GM12875 (cell line): ENCODE results near the gene PFDN5.
A peak's percentile ranks its signal among the peaks of the same experiment; 100 is the strongest.

Experiments
- H3K4me3 ChIP-seq: one replicate; pipeline ENCODE4 v1.5.1; 2011; ENCODE audit warnings: low read depth, low read length, control low read depth
- TF ChIP-seq, protein P1 (sequence below): IDR thresholded peaks from 2 replicates; pipeline ENCODE4 v1.5.1; 2011; ENCODE audit warnings: low read depth, mild to moderate bottlenecking, control low read depth, inconsistent platforms, low read length, moderate library complexity, borderline replicate concordance; ENCODE audit not compliant: insufficient read depth

The PFDN5 gene

DNA sequence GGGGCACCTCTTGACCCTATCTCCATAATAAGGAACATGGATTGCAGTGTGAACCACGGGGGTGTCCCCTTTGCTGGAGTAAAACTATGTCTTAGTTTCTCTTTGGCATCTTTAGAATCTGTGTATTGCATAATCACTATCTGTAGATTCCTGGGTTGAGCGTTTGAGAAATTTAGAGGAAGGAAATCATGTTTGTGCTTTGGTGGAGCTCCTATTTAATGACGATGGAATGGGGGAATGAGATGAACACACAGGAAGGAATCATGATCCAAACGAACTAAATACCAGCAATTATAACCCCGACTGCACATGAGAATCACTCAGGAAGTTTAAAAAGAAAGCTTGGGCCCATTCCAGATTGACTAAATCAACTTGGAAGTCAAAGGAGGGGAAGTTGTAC lies 2.8 kb downstream of the PFDN5 start:
- TF ChIP-seq, protein P1, sequence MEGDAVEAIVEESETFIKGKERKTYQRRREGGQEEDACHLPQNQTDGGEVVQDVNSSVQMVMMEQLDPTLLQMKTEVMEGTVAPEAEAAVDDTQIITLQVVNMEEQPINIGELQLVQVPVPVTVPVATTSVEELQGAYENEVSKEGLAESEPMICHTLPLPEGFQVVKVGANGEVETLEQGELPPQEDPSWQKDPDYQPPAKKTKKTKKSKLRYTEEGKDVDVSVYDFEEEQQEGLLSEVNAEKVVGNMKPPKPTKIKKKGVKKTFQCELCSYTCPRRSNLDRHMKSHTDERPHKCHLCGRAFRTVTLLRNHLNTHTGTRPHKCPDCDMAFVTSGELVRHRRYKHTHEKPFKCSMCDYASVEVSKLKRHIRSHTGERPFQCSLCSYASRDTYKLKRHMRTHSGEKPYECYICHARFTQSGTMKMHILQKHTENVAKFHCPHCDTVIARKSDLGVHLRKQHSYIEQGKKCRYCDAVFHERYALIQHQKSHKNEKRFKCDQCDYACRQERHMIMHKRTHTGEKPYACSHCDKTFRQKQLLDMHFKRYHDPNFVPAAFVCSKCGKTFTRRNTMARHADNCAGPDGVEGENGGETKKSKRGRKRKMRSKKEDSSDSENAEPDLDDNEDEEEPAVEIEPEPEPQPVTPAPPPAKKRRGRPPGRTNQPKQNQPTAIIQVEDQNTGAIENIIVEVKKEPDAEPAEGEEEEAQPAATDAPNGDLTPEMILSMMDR, result no peak
- no peak overlapping the region for H3K4me3 ChIP-seq

DNA sequence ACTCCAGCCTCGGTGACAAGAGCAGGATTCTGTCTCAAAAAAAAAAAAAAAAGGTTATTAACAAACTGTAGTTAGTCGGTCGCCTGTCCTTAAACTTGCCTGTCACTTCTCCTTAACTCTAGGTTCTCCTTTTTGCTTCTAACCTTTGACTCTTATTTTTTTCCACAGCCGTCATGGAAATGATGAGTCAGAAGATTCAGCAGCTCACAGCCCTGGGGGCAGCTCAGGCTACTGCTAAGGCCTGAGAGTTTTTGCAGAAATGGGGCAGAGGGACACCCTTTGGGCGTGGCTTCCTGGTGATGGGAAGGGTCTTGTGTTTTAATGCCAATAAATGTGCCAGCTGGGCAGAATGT lies 3.7 kb downstream of the PFDN5 start:
- peak overlapping the region; percentile 95 for H3K4me3 ChIP-seq
- TF ChIP-seq, protein P1, result no peak

DNA sequence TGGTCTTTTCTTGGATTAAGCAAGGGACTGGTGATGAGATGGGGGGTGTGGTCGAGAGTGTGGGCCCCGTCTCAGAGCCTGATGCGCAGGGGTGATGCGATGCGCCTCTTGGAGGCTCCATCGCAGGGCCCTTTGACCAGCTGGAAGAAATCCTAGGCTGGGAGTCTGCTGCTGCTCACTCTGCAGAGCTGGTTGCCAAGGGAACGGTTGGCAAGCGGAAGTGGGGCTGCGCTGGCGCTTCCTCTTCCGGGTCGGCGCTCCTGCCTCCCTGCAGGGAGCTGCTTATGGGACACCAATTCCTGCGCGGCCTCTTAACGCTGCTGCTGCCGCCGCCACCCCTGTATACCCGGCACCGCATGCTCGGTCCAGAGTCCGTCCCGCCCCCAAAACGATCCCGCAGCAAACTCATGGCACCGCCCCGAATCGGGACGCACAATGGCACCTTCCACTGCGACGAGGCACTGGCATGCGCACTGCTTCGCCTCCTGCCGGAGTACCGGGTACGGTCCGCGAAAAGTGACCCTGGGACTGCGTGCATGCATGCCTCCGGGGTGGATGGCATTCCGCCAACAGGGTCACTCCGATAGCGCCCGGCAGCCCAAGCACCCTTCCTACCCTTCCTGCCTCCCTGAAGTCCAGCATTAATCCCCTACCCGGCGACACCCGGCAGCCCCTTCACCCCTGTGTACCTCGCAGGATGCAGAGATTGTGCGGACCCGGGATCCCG lies 4.3 kb downstream of the PFDN5 start, which contains the start of gene MYG1:
Gene MYG1 (plus strand): TSS at position 242 of the 727 bp plus-strand sequence. CDS start 43 bp downstream, at position 285.
- TF ChIP-seq, protein P1, result no peak
- H3K4me3 ChIP-seq, result peak within 1 kb of the TSS; percentile 95

DNA sequence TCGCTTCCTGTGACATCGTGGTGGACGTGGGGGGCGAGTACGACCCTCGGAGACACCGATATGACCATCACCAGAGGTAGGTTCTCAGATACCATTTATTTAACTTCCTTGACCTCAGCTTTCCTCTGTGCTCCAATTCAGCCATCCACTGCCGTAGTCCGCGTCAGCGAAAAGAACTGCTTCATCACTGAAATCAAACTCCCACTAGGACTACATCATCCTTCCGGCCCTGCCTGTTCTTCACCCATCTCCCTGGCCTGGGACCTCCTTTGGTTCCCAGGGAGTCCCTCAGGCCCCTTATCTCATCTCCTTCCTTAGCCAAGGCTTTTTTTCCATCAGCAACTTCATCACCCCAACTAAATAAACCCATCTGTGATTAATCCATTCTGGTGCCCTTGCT lies 4.8 kb downstream of the PFDN5 start:
- TF ChIP-seq, protein P1, result no peak
- H3K4me3 ChIP-seq, result peak overlapping the region; percentile 95

DNA sequence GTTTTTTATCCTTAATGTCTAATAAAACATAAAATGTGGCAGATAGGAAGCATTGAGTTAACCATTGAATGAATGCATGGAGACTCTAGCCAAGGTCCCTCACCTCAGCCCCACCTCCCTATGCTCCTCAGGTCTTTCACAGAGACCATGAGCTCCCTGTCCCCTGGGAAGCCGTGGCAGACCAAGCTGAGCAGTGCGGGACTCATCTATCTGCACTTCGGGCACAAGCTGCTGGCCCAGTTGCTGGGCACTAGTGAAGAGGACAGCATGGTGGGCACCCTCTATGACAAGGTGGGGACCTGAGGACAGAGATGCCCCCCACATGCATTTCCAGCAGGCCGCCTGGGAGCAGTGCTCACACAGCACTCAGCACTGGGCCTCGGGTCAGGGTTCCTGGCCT lies 7.6 kb downstream of the PFDN5 start:
- H3K4me3 ChIP-seq, result no peak overlapping the region
- TF ChIP-seq, protein P1, result no peak

DNA sequence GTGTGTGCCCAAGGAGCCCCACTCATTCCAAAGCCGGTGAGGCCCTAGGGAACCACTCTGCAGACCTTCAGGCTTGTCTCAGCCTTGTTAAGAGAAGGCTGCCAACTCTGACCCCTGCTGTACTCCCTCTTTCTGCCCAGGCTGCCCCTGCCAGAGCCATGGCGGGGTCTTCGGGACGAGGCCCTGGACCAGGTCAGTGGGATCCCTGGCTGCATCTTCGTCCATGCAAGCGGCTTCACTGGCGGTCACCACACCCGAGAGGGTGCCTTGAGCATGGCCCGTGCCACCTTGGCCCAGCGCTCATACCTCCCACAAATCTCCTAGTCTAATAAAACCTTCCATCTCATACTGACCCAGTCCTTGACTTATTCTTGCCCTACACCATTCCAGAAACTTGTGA lies 11.5 kb downstream of the PFDN5 start:
- no peak overlapping the region for H3K4me3 ChIP-seq
- TF ChIP-seq, protein P1, result no peak

DNA sequence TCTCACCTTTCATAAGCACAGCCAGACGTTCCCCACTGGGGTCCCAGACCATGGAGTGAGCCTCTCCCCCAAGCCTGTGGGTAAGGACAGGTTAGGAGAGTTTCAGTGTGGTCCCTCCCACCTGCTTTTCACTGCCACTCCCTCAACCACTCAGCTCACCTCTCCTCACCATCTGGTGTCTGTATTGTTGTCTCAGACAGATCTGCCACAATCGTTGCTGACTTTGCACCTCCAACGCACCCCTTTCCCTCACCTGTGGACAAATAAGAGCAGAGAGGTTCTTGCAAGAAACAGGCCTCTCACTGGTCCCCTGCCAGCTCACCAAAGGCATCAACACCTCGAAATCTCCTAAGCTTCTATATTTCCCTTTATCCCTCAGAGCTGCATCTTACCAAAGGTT lies 12.9 kb downstream of the PFDN5 start:
- TF ChIP-seq, protein P1, result no peak
- no peak overlapping the region for H3K4me3 ChIP-seq
